ENCODE measurements around the gene PPFIBP1.
"Not testable (repeated sequence)": the region's sequence is repeated elsewhere in the genome, so short reads cannot be mapped to it uniquely, and the experiment has no call there.

PPFIBP1 gene

DNA sequence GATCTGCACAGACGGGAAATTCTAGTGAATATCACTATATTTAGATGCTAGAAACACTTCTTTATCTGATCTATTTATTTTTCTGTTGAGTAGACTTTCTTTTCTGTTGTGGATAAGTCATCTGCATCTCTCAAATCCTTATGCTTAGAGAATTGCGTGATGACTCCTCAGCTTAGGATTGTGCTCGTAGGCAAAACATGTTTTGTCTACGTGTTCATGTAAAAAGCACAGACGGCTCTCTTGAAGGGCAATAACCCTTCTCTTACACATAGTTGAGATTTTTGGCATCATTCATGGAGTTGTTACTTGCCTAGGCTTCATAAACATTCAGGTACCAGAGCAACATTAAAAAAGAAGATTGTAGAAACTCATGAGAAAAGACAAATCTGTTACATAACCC lies 18.6 kb downstream of the PPFIBP1 start:
- DNase-seq (ENCODE audit: low read depth, low spot score): no peak

- DNase-seq (ENCODE audit: low read depth, low spot score): not testable (repeated sequence)
Observed at GRCh38 chr12:27544858-27545257, 20.9 kb downstream of the PPFIBP1 start.

GRCh38 chr12:27545665-27546064 lies 21.7 kb downstream of the PPFIBP1 start:
- DNase-seq (ENCODE audit: low read depth, low spot score): no peak

DNA sequence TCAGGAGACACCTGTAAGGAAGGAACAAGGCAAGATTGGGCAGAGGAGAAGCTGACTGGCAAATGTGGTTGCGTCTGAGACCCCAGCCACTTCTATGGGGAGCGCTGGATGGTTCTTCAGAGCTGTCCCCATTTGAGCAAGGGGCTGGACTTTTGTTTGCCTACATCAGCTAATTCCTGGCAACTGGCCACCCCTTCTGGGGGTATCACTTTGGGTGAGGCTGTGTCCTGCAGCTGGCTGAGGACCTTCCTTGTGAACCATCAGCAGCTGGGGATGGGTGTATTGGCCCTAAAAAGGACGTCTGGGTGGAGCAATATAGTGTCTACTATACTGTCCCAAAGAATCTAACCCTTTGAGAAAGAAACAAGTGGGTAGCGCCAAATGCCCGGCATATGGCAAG lies 23.6 kb downstream of the PPFIBP1 start:
- no peak for DNase-seq (ENCODE audit: low read depth, low spot score)

GRCh38 chr12:27548301-27549199 lies 24.5 kb downstream of the PPFIBP1 start:
- no peak for DNase-seq (ENCODE audit: low read depth, low spot score)

- no peak for DNase-seq (ENCODE audit: low read depth, low spot score)
Observed at GRCh38 chr12:27549236-27549800, 25.3 kb downstream of the PPFIBP1 start.

DNA sequence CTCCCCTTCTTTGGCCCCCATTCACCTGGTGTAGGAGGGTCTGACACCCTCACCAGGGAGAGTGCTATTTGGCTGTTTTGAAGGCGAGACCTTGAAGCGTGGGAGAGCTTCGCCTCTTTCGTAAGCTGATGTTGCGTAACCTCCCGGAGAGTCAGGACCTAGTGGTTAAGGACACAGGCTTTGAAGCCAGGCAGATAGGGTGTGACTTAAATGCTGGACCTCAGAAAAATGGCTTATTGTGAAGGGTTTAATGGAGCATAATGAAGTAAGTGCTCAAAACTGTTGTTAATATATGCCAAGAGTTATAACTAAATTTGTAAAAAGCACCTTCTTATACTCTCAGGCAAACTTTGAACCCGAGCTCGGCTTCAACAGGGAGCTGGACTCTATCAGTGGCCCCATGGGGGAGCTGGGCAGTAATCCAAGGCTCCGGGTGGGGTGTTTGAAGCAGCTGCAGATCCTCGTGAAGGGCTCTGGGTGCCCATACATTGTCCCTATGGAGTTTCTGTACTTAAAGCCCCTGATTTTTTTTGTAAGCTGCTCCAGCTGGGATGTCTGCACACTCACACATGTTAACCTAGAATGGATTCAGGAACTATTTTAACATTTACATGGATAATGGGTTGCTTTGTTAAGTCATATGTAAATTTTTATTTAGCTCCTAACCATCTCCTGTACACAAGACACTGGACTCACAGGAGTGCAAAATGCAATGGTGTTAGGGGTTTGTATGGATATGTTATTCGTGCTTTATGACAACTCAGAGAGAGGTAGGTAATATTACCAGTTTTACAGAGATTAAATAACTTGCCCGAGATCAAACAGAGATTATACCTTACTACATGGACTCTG lies 26.0 kb downstream of the PPFIBP1 start:
- DNase-seq (ENCODE audit: low read depth, low spot score): peak; percentile 64

- no peak for DNase-seq (ENCODE audit: low read depth, low spot score)
Observed at GRCh38 chr12:27550653-27550975, 26.6 kb downstream of the PPFIBP1 start.

DNA sequence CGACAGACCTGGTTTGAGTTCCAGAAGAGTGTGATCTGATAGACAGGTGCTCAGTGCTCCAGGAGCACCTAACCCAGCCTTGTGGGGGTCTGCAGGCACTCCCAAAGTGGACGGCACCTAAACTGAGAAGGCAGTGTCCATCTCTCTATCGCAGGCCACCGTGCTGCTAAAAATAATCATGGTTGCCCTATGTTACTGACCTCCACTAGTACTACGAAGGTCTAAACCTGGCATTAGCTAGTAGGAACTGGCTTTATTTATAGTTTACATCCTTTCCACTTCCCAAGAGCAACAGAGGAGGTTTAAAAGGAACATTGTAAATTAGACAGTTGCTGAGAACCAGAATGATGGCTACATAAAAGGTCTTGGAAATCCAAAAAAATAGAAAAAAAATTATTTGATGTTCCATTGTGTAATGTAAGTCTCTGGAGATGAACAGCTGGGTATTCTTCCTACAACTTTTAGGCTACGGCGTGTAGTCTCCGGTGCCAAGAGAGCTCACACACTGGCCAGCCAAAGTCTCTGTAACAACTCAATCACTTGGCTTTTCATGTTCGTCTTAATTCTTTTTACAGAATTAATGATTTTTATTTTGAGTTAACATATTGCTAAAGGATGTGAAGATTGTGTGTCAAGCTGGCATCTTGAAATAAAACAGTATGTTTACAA lies 27.3 kb downstream of the PPFIBP1 start:
- no peak for DNase-seq (ENCODE audit: low read depth, low spot score)

DNA sequence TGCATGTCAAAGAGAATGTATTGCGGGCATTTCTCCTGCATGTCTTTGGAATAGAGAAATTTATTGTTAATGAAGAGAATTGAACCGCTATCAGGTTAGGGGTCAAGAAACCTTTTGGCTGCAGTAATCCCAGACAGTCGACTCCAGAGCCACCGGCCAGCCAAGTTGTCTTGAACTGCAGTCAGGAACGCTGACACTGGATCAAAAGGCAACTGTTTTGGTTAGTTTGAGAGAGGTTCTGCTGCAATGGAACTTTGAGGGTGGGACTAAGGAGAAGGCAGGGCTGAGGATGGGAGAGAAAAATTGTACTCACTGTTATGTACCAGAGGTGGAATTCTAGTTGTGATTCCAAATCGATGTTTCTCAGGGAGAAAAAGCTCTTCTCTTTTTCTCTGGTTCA lies 28.2 kb downstream of the PPFIBP1 start:
- no peak for DNase-seq (ENCODE audit: low read depth, low spot score)

DNA sequence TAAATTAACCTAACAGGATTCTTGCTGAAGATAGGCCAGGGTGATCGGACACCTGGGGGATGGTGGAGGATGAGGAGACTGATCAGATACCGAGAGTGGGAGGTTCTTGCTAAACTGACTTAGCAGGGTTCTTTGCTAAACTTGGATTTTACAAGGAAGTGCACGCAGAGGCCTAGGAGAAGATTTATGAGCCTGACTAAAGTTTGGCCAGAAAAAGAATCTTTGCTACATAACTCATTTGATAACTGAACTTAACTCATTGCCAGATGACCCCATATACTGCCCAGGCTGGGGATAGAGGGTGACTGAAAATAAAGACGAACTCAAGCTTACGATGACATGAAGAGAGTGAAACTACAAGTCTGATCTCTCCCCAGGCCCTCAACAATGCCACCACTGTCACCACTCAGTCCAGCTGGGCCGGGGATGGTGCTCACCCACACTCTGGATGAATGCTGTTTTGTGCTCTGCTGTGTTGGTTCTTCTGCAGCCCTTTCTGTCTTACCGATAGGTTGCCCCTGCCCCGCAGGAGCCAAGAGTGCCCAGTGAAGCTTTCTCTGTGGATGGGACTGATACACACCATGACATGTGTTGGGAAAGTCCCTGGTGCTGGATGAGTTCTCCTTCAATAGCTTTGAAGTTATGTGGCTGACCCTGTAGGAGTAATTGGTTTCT lies 29.0 kb downstream of the PPFIBP1 start:
- no peak for DNase-seq (ENCODE audit: low read depth, low spot score)

DNA sequence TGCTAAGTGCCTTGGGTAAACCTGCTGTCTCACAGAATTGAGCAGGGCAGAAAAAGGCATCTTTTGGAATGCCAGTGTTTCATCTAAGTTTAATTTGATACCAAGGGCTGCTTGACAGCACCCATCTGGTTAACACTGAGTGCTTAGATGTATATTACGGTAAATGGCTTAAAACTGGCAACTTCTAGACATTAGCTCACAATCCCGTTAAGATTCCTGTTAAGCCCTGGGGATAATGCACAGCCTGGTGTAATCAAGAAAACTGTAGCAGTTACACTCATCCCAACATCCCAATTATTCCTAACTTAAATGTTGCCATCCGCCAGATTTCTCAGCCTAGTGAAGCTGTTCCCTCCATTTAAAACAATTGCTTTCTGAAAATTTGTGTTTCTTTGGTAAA lies 29.9 kb downstream of the PPFIBP1 start:
- DNase-seq (ENCODE audit: low read depth, low spot score): no peak

GRCh38 chr12:27554421-27555186 lies 30.6 kb downstream of the PPFIBP1 start:
- peak; percentile 36 for DNase-seq (ENCODE audit: low read depth, low spot score)

- DNase-seq (ENCODE audit: low read depth, low spot score): no peak
Observed at GRCh38 chr12:27555361-27555760, 31.4 kb downstream of the PPFIBP1 start.

- DNase-seq (ENCODE audit: low read depth, low spot score): no peak
Observed at GRCh38 chr12:27555925-27556778, 32.1 kb downstream of the PPFIBP1 start.

GRCh38 chr12:27560126-27560525 lies 36.1 kb downstream of the PPFIBP1 start:
- no peak for DNase-seq (ENCODE audit: low read depth, low spot score)

DNA sequence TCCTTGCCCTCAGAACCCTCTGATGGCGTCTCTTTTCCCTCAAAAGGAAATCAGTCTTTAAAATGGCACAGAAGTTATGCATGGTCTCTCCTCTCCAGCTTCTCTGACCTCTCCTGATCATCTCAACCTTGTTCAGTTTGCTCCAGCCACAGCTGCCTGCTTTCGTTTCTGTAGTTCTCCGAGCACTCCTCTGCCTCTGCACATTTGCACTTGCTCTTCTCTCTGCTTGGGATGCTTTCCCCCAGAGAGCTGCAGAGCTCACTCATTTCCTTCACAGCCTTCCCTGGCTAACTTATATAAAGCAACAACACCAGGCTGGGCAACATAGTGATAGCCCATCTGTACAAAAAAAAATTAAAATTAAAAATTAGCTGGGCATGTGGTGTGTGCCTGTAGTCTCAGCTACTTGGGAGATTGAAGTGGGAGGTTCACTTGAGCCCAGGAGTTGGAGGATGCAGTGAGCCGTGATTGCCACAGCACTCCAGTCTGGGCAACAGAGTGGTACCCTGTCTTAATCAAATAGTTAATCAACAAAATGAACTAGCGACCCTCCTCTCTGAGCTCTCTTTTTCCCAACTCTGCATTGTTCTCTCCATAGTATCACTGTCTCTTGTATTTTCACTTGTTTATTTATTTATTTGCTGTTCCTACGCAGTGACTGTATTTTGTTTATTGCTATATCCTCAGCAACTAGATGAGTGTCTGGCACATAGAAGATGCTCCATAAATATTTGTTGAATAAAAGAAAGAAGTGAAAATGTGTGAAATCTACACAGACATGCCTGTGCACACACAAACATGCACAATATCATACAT lies 37.7 kb downstream of the PPFIBP1 start:
- DNase-seq (ENCODE audit: low read depth, low spot score): no peak

GRCh38 chr12:27564612-27565213 lies 40.7 kb downstream of the PPFIBP1 start:
- DNase-seq (ENCODE audit: low read depth, low spot score): no peak
